ENCODE results near the gene ATG12.

Gene ATG12

DNA sequence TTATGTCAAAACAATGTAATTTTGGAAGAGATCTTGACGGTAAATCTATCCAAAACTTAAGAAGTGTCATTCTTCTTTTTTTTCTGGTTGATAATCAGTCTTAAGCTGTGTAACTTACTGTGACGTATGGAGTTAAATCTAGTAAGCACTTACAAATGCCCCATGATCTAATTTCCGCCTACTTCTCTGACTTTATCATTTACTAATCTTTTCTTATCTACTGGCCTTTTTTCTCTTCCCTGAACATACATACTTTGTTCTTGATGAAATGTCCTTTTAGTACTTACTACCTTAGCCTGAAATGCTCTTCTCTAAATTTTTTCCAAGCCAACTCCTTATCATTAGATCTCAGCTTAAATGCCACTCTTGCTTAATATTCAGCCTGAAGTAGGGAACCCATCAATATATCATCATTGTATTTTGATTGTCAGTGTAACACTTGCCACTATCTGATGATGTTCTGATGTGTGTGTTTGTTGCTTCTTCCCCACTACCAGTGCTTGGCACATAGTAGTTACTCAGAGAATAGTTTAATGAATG lies 28.0 kb upstream of the ATG12 start:
- TF ChIP-seq, protein P1, sequence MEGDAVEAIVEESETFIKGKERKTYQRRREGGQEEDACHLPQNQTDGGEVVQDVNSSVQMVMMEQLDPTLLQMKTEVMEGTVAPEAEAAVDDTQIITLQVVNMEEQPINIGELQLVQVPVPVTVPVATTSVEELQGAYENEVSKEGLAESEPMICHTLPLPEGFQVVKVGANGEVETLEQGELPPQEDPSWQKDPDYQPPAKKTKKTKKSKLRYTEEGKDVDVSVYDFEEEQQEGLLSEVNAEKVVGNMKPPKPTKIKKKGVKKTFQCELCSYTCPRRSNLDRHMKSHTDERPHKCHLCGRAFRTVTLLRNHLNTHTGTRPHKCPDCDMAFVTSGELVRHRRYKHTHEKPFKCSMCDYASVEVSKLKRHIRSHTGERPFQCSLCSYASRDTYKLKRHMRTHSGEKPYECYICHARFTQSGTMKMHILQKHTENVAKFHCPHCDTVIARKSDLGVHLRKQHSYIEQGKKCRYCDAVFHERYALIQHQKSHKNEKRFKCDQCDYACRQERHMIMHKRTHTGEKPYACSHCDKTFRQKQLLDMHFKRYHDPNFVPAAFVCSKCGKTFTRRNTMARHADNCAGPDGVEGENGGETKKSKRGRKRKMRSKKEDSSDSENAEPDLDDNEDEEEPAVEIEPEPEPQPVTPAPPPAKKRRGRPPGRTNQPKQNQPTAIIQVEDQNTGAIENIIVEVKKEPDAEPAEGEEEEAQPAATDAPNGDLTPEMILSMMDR (conservative IDR thresholded peaks at IDR 0.05), result no peak
- TF ChIP-seq ZFX (IDR thresholded peaks at IDR 0.05), result no peak
- H3K27ac ChIP-seq, result no peak overlapping the region

DNA sequence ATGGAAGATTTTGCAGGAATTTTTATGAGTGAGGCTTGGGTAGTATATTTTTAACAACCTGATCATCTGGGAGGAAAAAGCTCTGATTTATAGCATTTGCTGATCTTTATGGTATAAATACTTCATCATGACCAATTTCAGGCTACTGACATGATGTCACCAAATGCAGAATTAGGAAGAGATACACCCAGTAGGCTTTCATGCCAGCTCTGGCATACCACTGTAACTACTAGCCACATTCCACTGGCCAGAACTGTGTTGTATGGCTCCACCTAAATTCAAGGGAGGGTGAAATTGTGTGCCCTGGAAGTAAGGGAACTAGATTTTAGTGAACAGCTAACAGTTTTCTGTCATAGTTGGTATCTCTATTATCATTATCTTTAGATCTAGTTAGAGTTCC lies 18.0 kb upstream of the ATG12 start:
- TF ChIP-seq, protein P1 (conservative IDR thresholded peaks at IDR 0.05), result no peak
- TF ChIP-seq ZFX (IDR thresholded peaks at IDR 0.05), result no peak
- no peak overlapping the region for H3K27ac ChIP-seq

DNA sequence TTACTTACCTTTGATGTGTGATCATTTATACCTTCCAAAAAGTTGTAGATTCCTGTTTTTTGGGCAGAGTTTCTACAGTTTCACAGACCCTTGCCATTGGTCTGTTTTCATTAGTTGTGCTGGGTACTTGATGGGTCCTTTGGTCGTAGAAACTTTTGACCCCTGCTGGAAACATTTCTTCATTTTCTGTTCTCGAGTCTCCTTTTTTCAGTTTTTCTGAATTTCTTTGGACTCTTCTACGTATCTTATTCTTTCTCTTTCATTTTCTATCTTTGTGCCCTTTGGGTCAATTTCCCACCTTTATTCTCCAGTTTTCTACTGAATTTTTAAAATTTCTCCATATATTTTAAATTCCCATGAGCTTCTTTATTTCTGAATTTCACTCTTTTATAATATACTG lies 17.0 kb upstream of the ATG12 start:
- TF ChIP-seq ZFX (IDR thresholded peaks at IDR 0.05), result no peak
- TF ChIP-seq, protein P1 (conservative IDR thresholded peaks at IDR 0.05), result no peak
- H3K27ac ChIP-seq, result no peak overlapping the region

DNA sequence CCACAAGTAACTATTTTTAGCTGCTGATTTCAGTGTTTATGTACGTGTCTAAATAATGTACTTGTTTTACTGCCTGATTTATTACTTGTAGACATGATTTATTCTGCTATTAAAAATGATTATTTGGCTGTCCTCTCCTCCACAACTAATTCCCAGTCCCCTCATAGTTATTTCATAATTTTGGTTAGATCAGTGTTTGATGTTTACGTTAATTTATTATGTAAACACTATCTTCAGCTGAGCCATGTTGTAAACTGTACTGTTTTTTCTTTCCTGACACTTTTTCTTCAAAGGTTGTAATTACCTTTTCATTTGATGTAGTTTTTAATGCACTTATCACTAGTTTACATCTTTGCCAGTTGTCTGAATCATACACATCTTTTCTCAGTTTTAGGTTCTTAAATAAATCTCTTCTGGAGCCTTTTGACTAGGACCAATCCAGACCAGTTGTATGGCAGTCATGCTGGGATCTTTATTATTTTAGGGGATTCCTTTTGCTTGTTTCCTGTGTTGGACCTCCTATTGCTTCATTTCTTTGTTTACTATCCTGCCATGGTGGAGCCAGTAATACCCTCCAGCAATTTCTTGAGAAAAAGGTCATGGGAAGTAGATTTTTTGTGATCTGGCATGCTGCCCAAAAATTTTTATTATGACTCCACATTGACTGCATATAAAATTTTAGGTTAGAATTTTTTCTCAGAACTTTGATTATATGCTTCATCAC lies 16.4 kb upstream of the ATG12 start:
- TF ChIP-seq, protein P1 (conservative IDR thresholded peaks at IDR 0.05), result no peak
- no peak for TF ChIP-seq ZFX (IDR thresholded peaks at IDR 0.05)
- H3K27ac ChIP-seq, result no peak overlapping the region

DNA sequence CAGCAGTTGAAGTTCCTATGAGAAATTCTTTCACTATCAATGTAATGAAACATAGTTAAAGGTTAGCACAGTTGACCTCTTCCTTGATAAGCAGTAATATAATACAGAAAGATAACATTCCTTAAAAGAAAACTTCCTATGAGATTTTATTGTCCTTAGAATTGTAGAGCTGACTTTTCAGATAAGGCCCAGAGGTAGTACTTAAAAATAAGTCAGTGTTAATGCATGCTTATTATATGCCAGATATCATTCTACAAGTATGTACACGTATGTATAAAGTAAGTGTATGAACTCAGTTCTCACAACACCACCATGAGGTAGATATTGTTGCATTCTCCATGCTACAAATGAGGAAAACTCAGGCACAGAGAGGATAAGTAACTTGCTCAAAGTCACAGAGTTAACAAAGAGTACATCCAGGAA lies 15.7 kb upstream of the ATG12 start:
- TF ChIP-seq, protein P1 (conservative IDR thresholded peaks at IDR 0.05), result no peak
- TF ChIP-seq ZFX (IDR thresholded peaks at IDR 0.05), result no peak
- no peak overlapping the region for H3K27ac ChIP-seq

DNA sequence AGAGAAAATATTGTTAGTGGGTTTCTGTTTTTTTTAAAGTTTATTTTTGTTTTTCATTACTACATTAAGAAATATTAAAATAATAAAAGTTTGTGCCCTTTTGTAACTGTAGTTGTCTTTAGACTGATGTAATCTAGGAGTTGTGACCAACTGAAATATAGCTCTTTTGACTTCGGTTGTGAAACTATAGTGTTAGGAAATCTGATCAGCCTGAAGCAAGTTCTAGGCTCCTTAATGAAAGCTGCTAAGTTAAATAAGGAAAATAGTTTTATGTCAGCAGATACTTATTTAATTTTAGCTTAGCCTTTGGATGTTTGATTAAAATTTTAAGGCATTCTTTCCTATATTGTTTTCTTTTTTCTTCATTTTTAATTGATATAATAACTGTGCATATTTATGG lies 14.6 kb upstream of the ATG12 start:
- TF ChIP-seq ZFX (IDR thresholded peaks at IDR 0.05), result no peak
- TF ChIP-seq, protein P1 (conservative IDR thresholded peaks at IDR 0.05), result no peak
- H3K27ac ChIP-seq, result no peak overlapping the region

DNA sequence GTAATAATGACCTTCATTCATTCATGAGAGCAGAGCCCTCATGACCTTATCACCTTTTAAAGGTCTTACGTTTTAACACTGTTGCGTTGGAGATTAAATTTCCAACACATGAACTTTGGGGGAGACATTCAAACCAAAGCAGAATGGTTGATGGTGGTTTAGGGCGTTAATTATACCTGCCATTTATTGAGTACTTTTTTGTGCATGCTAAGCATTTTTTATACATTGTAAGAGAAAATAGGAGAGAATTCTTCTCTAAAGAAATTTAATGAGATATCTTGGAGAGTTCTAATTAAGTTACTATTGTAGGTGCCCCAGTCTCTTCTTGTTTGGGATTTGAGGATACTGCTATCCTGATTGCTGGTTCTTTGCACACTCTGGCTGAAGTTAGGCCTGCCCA lies 12.8 kb upstream of the ATG12 start:
- no peak overlapping the region for H3K27ac ChIP-seq
- TF ChIP-seq ZFX (IDR thresholded peaks at IDR 0.05), result no peak
- TF ChIP-seq, protein P1 (conservative IDR thresholded peaks at IDR 0.05), result no peak

All from C4-2B (cell line).